Effector memory CD4-positive, alpha-beta T cell (primary cell): ENCODE results near the gene ATXN7L1.
A peak's percentile ranks its signal among the peaks of the same experiment; 100 is the strongest.

ENCODE experiments used
- DNase-seq, 3 donors: peaks; one replicate each; pipeline ENCODE4 v3.0.0-alpha.2; 2020
- H3K27ac ChIP-seq: 2 replicates; pipeline ENCODE4 v1.7.0; 2013; ENCODE audit warnings: mild to moderate bottlenecking, low read length, moderate library complexity; ENCODE audit not compliant: insufficient read depth, poor library complexity, severe bottlenecking
- H3K27me3 ChIP-seq: replicated peaks from 2 replicates; pipeline ENCODE4 v1.7.0; 2013; ENCODE audit warnings: mild to moderate bottlenecking, low read length; ENCODE audit not compliant: insufficient read depth, control insufficient read depth, poor library complexity, severe bottlenecking
- H3K36me3 ChIP-seq: 2 replicates; pipeline ENCODE4 v1.7.0; 2013; ENCODE audit warnings: mild to moderate bottlenecking, low read length, moderate library complexity; ENCODE audit not compliant: control insufficient read depth, insufficient read depth
- H3K4me1 ChIP-seq: 2 replicates; pipeline ENCODE4 v1.7.0; 2013; ENCODE audit warnings: low read length, mild to moderate bottlenecking; ENCODE audit not compliant: control insufficient read depth, insufficient read depth, poor library complexity, severe bottlenecking
- H3K4me3 ChIP-seq: 2 replicates; pipeline ENCODE4 v1.7.0; 2013; ENCODE audit warnings: low read length, low read depth, mild to moderate bottlenecking; ENCODE audit not compliant: insufficient read depth, poor library complexity, severe bottlenecking
- H3K9me3 ChIP-seq: 2 replicates; pipeline ENCODE4 v1.7.0; 2013; ENCODE audit warnings: mild to moderate bottlenecking, low read length, moderate library complexity; ENCODE audit not compliant: control insufficient read depth

Gene ATXN7L1

GRCh38 chr7:105768898-105769507, 107.4 kb downstream of the ATXN7L1 start:
- DNase-seq: no peak
- Histone ChIP-seq H3K9me3 (no peaks in the 10 kb centered on the region), H3K4me1 (no peaks in the 10 kb centered on the region), H3K27ac (no peak overlapping the region), H3K4me3 (no peak overlapping the region), H3K27me3 (no peaks in the 10 kb centered on the region), H3K36me3 (no peaks in the 10 kb centered on the region)

DNA sequence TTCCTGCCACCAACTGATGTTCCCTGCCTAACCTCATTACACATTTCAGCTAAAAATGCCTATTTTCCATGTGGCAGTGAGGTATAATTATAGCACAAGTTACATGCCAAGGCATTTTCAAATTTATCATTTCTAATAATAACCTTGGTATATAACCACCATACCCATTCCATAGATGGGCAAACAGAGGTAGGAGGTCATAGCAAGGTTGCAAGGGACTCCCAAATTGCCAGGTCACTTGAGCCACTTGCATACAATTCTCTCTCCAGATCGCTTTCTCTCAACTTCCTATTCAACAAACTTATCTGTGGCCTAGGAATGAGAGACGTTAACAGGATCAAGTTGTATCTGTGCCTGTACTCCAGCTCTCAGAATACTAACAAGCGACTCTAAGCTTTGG, 108.3 kb downstream of the ATXN7L1 start:
- Histone ChIP-seq H3K27me3 (no peaks in the 10 kb centered on the region), H3K27ac (no peak overlapping the region), H3K4me3 (no peak overlapping the region), H3K4me1 (no peaks in the 10 kb centered on the region), H3K9me3 (no peaks in the 10 kb centered on the region), H3K36me3 (no peaks in the 10 kb centered on the region)
- DNase-seq: no peak

GRCh38 chr7:105766421-105767073, 109.9 kb downstream of the ATXN7L1 start:
- no peaks in the 10 kb centered on the region for H3K4me1 ChIP-seq
- H3K9me3 ChIP-seq: no peaks in the 10 kb centered on the region
- no peaks in the 10 kb centered on the region for H3K36me3 ChIP-seq
- no peak overlapping the region for H3K4me3 ChIP-seq
- no peak for DNase-seq
- H3K27me3 ChIP-seq: no peaks in the 10 kb centered on the region
- H3K27ac ChIP-seq: no peak overlapping the region

GRCh38 chr7:105765846-105766245, 110.6 kb downstream of the ATXN7L1 start:
- H3K9me3 ChIP-seq: no peaks in the 10 kb centered on the region
- H3K27me3 ChIP-seq: no peaks in the 10 kb centered on the region
- no peak overlapping the region for H3K27ac ChIP-seq
- no peak overlapping the region for H3K4me3 ChIP-seq
- DNase-seq: no peak
- H3K4me1 ChIP-seq: no peaks in the 10 kb centered on the region
- no peaks in the 10 kb centered on the region for H3K36me3 ChIP-seq

- DNase-seq: no peak
- Histone ChIP-seq H3K36me3 (no peaks in the 10 kb centered on the region), H3K27ac (no peak overlapping the region), H3K27me3 (no peaks in the 10 kb centered on the region), H3K4me1 (peaks cover 6% of the 10 kb centered on the region), H3K9me3 (no peaks in the 10 kb centered on the region), H3K4me3 (no peak overlapping the region)
Observed at GRCh38 chr7:105764506-105764905, 111.9 kb downstream of the ATXN7L1 start.

DNA sequence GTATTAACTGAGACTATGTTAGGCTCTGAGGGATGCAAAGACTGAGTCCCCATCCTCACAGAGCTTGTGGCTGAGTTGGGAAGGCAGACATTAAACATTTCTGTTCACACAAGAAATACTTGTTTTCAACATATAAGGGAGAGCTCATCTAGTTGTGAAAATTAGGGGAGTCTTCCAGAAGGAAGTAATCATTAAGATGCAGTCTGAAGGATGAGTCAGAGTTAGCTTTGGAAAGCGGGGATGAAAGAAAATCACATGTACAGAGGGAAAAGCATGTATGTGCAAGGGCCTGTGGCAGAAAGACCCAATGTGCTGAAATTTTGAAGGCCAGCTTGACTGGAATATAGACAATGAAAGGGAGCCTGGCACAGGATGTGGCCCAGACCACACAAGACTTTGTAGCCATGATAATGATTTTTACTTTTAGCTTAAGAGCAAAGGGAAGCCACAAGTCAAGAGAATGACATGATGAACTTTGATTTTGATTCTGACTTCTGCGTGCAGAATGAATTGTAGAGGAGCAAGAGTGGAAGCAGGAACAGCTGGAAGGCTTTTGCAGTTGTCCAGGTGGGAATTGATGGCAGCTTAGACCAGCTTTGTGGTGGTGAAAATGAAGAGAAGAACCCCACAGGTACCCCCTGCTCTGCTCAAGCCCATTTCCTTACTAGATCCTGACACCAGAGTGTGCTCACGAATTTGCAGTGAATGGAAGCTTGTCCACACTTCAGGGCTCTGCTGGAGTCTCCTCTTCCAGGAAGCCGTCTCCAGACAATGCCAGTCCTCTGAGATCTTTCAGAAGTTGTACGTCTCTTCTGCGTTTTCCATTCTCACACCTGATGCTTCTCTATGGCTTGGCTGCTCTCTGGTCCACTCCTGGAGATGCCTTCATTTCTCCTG, 115.6 kb downstream of the ATXN7L1 start:
- H3K36me3 ChIP-seq: no peaks in the 10 kb centered on the region
- H3K27ac ChIP-seq: no peak overlapping the region
- H3K4me3 ChIP-seq: no peak overlapping the region
- H3K27me3 ChIP-seq: no peaks in the 10 kb centered on the region
- peaks cover 10% of the 10 kb centered on the region for H3K4me1 ChIP-seq
- H3K9me3 ChIP-seq: no peaks in the 10 kb centered on the region
- DNase-seq: peak in 2 of 3 donors; percentile 11 to 14

DNA sequence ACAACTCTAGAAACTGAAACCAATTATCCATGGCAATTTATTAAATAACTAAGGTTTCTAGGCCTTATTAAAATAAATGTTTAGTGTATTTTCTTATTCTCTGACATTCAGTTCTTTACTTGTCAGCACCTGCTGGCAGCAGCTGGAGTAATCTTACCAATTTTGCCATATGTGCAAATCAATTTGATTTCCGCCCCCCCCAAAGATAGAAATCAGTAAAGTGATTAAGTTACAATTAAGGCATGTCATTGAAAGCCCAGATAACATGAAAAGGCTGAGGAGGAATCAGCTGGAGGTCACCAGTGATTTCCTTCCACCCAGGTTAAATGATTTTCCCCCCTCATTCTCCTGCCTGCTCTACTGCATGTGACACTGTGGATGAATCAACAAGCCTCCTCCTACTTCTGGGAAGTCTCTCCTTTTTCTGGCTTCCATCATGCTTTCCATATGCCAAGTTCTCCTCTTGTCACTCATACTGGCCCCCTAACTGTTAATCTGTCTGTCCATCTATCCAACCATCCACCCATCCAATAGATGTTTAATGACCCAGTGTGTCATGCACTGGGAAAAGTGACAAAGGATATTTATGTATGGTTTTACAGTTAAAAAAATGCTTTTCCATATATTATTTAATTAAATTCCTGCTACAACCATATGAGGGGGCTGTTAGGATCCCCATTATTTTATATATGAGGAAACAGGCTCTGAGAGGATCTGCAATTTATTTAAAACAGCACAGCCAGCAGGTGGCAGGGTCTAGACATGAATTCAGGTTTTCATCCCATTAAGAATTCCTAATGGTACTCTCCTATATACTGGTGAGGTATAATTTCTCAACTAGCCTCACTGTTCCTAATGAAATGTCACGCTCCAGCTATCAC, 116.5 kb downstream of the ATXN7L1 start:
- no peaks in the 10 kb centered on the region for H3K27me3 ChIP-seq
- H3K27ac ChIP-seq: no peak overlapping the region
- no peaks in the 10 kb centered on the region for H3K9me3 ChIP-seq
- H3K36me3 ChIP-seq: no peaks in the 10 kb centered on the region
- DNase-seq: no peak
- H3K4me1 ChIP-seq: peaks cover 10% of the 10 kb centered on the region
- no peak overlapping the region for H3K4me3 ChIP-seq

DNA sequence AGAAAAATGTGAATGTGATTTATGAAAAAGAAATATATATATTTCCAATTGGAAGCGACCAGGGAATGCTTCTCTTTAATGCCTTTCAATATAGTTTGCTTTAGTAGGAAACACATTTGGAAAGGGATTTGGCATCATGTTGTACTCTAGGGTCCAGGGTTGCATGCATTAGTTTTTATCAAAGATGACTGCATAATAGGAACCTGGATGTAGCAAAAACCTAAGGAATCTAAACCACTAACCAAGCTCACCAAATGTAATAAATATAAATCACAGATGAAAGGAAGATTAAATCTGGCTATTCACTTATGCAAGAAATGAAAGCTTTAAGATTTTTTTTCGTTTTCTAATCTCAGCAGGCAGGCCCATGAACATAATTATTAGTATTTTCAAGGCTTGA, 120.0 kb downstream of the ATXN7L1 start:
- Histone ChIP-seq H3K4me1 (peaks cover 10% of the 10 kb centered on the region), H3K27me3 (no peaks in the 10 kb centered on the region)
- DNase-seq: no peak

GRCh38 chr7:105752671-105753275, 123.6 kb downstream of the ATXN7L1 start:
- no peaks in the 10 kb centered on the region for H3K4me1 ChIP-seq
- H3K27ac ChIP-seq: no peak overlapping the region
- H3K27me3 ChIP-seq: no peaks in the 10 kb centered on the region
- DNase-seq: no peak
- no peak overlapping the region for H3K4me3 ChIP-seq
- no peaks in the 10 kb centered on the region for H3K9me3 ChIP-seq
- H3K36me3 ChIP-seq: no peaks in the 10 kb centered on the region

More for the DNA sequence above, 120.0 kb downstream of the ATXN7L1 start:
- no peak overlapping the region for H3K4me3 ChIP-seq
- H3K36me3 ChIP-seq: no peaks in the 10 kb centered on the region
- H3K27ac ChIP-seq: no peak overlapping the region
- H3K9me3 ChIP-seq: no peaks in the 10 kb centered on the region
